ENCODE measurements around the gene FASTK.
"Not testable (repeated sequence)": the region's sequence is repeated elsewhere in the genome, so short reads cannot be mapped to it uniquely, and the experiment has no call there.

Gene FASTK

GRCh38 chr7:151045967-151046366 is 34.6 kb downstream of the FASTK start:
- DNase-seq = no peak

DNA sequence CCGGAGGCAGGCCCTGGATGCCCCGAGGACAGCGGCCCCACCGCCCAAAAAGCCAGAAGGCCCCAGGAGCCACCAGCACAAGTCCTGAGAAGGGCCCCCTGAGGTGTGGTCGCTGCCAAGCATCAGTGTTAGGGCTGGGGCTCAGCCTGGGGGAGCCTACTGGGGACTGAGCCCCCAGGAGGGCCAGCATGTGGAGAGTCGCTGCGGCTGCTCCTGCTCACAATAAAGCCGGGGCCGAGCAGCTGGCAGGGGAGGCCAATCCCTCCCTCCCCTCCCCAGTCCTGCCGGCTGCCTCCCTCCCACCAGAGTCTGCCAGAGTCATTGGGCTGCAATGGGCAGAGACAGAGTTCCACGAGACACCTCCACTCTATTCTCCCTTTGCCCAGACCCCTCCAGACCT is 35.3 kb downstream of the FASTK start:
- DNase-seq = no peak

DNA sequence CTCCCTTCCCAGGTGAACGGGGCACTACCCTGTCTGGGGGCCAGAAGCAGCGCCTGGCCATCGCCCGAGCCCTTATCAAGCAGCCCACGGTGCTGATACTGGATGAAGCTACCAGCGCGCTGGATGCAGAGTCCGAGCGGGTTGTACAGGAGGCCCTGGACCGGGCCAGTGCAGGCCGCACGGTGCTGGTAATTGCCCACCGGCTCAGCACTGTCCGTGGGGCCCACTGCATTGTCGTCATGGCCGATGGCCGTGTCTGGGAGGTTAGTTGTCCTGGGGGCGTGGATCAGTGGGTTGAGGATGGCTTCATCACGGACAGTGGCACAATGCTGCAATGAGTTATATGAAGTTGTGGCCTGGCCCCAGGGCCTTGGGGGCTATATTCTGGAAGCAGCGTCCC is 36.6 kb downstream of the FASTK start:
- DNase-seq = no peak

- DNase-seq = not testable (repeated sequence)
Measured at GRCh38 chr7:151043449-151043848, 37.2 kb downstream of the FASTK start.

GRCh38 chr7:151040616-151041375 is 39.8 kb downstream of the FASTK start:
- DNase-seq = no peak

- no peak for DNase-seq
Measured at GRCh38 chr7:151039850-151040548, 40.6 kb downstream of the FASTK start.

DNA sequence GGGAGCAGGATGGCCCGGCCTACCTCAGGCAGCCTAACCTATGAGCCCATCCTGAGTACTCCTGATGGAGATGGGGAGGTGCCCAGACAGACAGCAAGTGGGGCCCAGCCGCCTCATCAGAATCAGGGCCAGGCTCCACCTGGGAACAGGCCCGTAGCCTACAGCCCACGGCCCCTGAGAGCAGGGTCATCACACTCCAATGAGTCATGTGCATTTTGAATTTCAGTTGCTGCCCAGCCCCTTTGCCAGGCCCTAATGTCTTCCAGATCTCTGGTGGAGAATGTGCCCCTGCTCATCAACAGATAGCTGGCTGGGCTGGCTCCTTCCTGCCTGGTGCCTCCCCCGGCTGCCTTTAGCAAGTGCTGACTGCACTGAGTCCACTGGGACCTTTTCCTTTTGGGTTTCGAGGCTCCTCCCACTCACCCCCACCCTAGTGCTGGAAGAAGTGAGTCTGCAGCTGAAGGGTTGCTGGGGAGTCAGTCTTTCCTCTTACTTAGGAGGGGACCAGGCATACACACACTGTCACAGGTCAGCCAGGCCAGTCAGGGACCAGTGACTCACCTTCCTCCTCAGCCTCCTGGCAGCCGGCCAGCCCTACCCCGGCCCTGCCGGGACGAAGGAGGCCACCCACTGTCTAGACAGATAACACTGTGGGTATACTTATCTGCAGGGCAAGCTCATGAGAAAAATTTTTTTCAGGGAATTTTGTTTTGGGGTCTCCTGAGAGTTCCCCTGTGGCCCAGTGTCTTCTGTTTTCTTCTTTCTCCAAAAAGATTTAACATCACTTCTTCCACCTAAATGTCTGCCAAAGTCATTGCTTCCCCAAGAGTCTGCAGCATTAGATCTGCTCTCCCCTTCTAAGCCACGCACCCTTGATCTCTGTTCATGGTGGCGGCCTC is 41.4 kb downstream of the FASTK start:
- no peak for DNase-seq

GRCh38 chr7:151035902-151036301 is 44.7 kb downstream of the FASTK start:
- DNase-seq = no peak

DNA sequence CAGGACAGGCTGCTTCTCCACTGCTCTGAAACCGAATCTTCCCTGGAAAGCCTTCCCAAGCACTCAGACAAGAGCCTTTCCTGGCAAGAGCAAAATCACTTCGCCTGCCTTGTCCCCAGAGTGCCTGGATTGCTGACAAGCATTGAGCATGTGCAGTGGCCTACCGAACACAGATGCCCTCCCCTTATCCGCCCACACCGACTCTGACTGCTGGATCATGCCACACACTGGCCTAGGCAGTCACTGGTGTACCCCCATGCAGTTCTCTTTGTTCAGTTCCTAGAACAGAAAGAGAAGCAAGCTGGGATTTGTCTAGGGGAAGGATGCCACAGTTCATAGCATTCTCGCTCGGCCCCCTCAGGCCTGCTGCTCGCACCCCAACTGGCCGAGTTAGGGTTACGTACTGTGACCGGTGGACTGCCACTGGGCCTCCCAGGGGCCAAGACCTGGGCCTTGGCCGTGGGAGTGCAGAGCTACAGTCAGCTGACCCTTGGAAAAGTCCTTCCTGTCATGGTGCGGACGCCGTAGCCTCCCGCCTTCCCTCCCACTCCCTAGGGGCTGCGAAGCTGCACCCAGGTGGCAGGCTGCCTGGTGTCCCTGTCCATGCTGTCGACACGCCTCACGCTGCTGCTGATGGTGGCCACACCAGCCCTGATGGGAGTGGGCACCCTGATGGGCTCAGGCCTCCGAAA is 45.4 kb downstream of the FASTK start:
- DNase-seq = no peak

DNA sequence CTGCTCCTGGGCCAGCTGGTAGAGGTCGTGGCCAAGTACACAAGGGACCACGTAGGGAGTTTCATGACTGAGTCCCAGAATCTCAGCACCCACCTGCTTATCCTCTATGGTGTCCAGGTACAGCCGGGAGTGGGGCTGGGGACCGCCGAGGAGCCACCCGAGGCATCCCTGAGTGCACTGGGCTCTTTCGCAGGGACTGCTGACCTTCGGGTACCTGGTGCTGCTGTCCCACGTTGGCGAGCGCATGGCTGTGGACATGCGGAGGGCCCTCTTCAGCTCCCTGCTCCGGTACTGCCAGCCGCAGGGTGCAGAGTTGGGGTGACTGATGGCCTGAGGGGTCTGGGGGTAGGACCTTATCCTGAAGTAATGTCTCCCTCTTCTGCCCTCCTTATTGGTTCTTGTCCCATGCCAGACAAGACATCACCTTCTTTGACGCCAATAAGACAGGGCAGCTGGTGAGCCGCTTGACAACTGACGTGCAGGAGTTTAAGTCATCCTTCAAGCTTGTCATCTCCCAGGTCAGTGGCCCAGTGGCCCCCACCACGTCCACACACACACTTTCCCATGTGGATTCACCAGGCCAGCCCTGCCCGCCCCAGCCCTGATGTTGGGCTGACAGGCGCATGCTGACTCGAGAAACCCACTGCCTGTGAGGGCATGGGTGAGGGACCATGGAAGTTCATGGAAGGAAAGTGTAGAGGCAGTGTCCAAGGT is 46.1 kb downstream of the FASTK start:
- DNase-seq = no peak

GRCh38 chr7:151033864-151034249 is 46.8 kb downstream of the FASTK start:
- DNase-seq = no peak

- DNase-seq = no peak
Measured at GRCh38 chr7:151032936-151033863, 47.4 kb downstream of the FASTK start.

DNA sequence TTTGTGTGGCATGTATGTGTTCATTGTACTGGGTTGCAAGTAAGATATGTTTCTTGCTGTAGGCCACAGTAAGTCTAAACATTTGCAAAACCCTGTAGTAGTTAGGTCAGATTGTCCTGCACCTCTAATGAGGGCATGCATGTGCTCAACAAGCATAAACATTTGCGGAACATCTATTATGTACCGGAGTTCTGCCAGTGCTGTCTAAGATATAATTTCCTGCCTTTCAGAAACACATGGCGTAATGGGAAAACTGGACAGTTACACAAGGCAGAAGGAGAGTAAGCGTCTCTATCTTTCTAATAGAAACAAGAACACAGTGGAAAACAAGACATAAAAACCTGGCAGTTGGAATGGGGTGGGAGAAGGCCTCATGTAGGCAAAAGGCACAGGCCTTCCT is 49.6 kb downstream of the FASTK start:
- no peak for DNase-seq

DNA sequence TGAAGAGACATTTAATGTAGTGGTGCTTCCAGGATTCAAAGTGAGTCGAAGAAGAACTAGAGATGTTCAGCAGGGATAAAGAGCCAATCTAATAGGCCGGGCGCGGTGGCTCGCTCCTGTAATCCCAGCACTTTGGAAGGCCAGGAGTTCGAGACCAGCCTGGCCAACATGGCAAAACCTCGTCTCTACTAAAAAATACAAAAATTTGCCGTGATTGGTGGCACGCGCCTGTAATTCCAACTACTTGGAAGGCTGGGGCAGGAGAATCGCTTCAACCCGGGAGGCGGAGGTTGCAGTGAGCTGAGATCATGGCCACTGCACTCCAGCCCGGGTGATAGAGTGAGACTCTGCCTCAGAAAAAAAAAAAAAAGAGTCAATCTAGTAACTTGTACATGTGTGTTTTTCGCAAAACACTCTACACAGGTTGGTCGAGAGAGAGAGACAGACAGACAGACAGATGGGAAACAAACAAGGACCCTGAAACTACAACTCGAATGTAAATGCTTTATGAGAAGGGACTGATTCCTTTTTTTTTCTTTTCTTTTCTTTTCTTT is 51.6 kb downstream of the FASTK start:
- no peak for DNase-seq

GRCh38 chr7:151028131-151028947 is 52.3 kb downstream of the FASTK start, which contains the start of gene ABCB8:
ABCB8 (plus strand) TSS chr7:151028450; CDS start chr7:151028516, 66 bp downstream.
- peak; percentile 87 for DNase-seq

DNA sequence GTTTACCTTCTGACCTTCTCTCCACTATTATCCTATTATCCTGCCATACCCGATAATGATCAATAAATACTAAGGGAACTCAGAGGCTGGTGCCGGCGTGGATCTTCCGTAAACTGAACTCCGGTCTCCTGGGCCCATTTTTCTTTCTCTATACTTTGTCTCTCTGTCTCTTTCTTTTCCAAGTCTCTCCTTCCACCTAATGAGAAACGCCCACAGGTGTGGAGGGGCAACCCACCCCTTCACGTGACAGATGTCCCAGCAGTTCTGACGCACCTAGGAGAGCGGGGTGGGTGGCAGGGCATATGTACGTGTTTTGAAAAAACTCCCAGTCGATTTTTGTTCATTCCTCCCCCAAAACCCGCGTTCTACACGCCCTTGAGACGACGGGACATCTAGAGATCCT is 52.9 kb downstream of the FASTK start:
- DNase-seq = not testable (repeated sequence)

DNA sequence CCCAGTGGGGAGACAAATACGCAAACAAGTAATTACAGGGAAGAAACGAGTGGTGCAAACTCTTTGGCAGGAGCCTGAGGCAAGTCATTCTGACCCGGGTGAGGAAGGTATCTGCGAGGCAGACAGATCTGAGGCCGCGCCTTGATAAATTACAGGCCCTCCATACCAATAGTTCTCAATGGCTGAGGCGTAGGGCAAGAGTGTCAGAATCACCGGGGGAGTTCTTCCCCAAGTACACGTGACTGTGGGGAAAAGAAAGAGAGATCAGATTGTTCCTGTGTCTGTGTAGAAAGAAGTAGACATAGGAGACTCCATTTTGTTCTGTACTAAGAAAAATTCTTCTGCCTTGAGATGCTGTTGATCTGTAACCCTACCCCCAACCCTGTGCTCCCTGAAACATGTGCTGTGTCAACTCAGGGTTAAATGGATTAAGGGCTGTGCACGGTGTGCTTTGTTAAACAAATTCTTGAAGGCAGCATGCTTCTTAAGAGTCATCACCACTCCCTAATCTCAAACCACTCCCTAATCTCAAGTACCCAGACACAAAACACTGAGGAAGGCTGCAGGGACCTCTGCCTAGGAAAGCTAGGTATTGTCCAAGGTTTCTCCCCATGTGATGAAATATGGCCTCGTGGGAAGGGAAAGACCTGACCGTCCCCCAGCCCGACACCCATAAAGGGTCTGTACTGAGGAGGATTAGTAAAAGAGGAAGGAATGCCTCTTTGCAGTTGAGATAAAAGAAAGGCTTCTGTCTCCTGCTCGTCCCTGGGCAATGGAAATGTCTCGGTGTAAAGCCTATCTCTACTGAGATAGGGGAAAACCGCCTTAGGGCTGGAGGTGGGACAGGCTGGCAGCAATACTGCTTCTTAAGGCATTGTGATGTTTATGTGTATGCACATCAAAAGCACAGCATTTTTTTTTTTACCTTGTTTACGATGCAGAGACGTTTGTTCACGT is 53.6 kb downstream of the FASTK start:
- not testable (repeated sequence) for DNase-seq
